ENCODE data around the gene LAMB4. TPM values are rescaled to one million over a fixed set of nuclear protein-coding genes. Genes with fewer than 3 reads are reported as not detected.
A peak's percentile ranks its signal among the peaks of the same experiment; 100 is the strongest.

Gene LAMB4
- total and polyA plus RNA-seq, 2 of the 8 experiments (the other 6 are each of a cell fraction or from before 2014, with no cell fraction given), result not detected

- no peaks in the 10 kb centered on the region; a peak in 3 of 7 replicates for H3K4me1 ChIP-seq (replicated peaks in 1 of 4; ENCODE audit: control insufficient read depth in 3 of 4, insufficient read depth in 4 of 4, low read length in 3 of 4)
- no peak overlapping the region; the same call in 1 of the 2 replicates for H4K8ac ChIP-seq (ENCODE audit: extremely low read depth, insufficient read depth, low read length)
- H3K23me2 ChIP-seq (ENCODE audit: low read depth, low read length), result no peaks in the 10 kb centered on the region
- H3K27ac ChIP-seq (ENCODE audit: low read depth, low read length), result no peak overlapping the region
- no peaks in the 10 kb centered on the region for H3K79me1 ChIP-seq (ENCODE audit: low read depth, low read length)
- no peak overlapping the region for H3K23ac ChIP-seq (ENCODE audit: insufficient read length)
- no peak overlapping the region for H2BK20ac ChIP-seq (ENCODE audit: low read length)
- H3K4me2 ChIP-seq (ENCODE audit: insufficient read depth in 1 of 2, low read depth in 2 of 2, low read length in 2 of 2), result no peak overlapping the region
- no peak overlapping the region for H2AFZ ChIP-seq (ENCODE audit: low read length)
- TF ChIP-seq SAP30 (IDR thresholded peaks at IDR 0.05; ENCODE audit: insufficient read depth, insufficient replicate concordance, low read length), result no peak
- TF ChIP-seq RBBP5 (IDR thresholded peaks at IDR 0.05; ENCODE audit: borderline replicate concordance, low read depth, low read length), result no peak
- TF ChIP-seq SIN3A (conservative IDR thresholded peaks at IDR 0.05 in 1 of 2, IDR thresholded peaks at IDR 0.05 in 1 of 2; ENCODE audit: low read depth in 1 of 2, low read length in 2 of 2), result no peak
- no peak overlapping the region for H3K4me3 ChIP-seq (ENCODE audit: extremely low read depth in 1 of 4, insufficient read depth in 2 of 4, low read depth in 3 of 4, low read length in 4 of 4)
- H2BK120ac ChIP-seq (replicated peaks; ENCODE audit: low read depth, low read length), result no peak overlapping the region
- H2BK12ac ChIP-seq (ENCODE audit: low read depth, low read length), result no peak overlapping the region
- H2AK5ac ChIP-seq (ENCODE audit: low read depth, low read length), result no peak overlapping the region
- 0 out of 2 replicates have a peak overlapping the region, but pooled peaks have one; percentile 40 for H2BK15ac ChIP-seq (ENCODE audit: low read length)
- H3K18ac ChIP-seq (ENCODE audit: extremely low read depth, low read length), result no peak overlapping the region
- H3K79me2 ChIP-seq (ENCODE audit: control insufficient read depth in 1 of 2, insufficient read depth in 2 of 2, low read length in 2 of 2), result no peaks in the 10 kb centered on the region
- no peak overlapping the region for H2BK5ac ChIP-seq (ENCODE audit: low read depth, low read length)
- no peak overlapping the region for H4K91ac ChIP-seq (replicated peaks; ENCODE audit: insufficient read length, low read length)
- H3K9me3 ChIP-seq (ENCODE audit: insufficient read depth in 2 of 2, low read depth in 1 of 2, low read length in 1 of 2), result no peaks in the 10 kb centered on the region
- POLR2A ChIA-PET (ENCODE audit: partially characterized antibody), result interaction anchor here (0.6 kb wide), 1 partner anchor 9 kb away, joined by 3 read pairs; no protein-coding TSS in a partner anchor
- no peak overlapping the region for H3K14ac ChIP-seq (ENCODE audit: insufficient read length)
- DNase-seq (ENCODE audit: low read depth in 1 of 2, low spot score in 2 of 2) (no peak), FAIRE-seq (no peak)
- H3K4ac ChIP-seq (replicated peaks; ENCODE audit: insufficient read length, low read depth, low read length), result no peak overlapping the region
- CTCF ChIA-PET (ENCODE audit: partially characterized antibody), result interaction anchor here (1.1 to 2.6 kb wide), 9 partner anchors 13 to 320 kb away, joined by 3 to 10 read pairs (median 3); no protein-coding TSS in a partner anchor
- no peaks in the 10 kb centered on the region for H3K36me3 ChIP-seq (ENCODE audit: control insufficient read depth in 2 of 4, insufficient read depth in 4 of 4, low read length in 3 of 4)
- H3K56ac ChIP-seq (replicated peaks; ENCODE audit: insufficient read length, low read depth, low read length), result no peak overlapping the region
- H3K27me3 ChIP-seq (replicated peaks in 1 of 4; ENCODE audit: control insufficient read depth in 3 of 4, extremely low read depth in 1 of 4, insufficient read depth in 3 of 4, low read length in 3 of 4), result no peaks in the 10 kb centered on the region
- H4K5ac ChIP-seq (ENCODE audit: insufficient read length, low read depth, low read length), result no peak overlapping the region
- no peak overlapping the region for H3K9ac ChIP-seq (replicated peaks in 1 of 4; ENCODE audit: extremely low read depth in 1 of 4, low read depth in 3 of 4, low read length in 3 of 4)
- H4K20me1 ChIP-seq (replicated peaks in 1 of 2; ENCODE audit: control insufficient read depth in 1 of 2, insufficient read depth in 2 of 2, low read length in 2 of 2), result no peaks in the 10 kb centered on the region
- 87% methylated on average over 3 of the region's 3 CpGs; no CpG with 5 or more reads in 1 of the 2 experiments for WGBS, 2 experiments (ENCODE audit: extremely low coverage in 1 of 2, insufficient coverage in 1 of 2, insufficient read length in 1 of 2, insufficient replicate concordance in 2 of 2, low coverage in 1 of 2, low lambda C conversion rate in 2 of 2, missing lambda C conversion rate in 1 of 2)
Observed at GRCh38 chr7:108178398-108178797, 48.2 kb upstream of the LAMB4 start.

All from H1 (cell line).